Liver (tissue), 3 donors: ENCODE measurements around the gene MEF2D.

Source experiments
- ATF3 ChIP-seq: IDR thresholded peaks from 2 replicates; pipeline ENCODE4 v1.6.1; 2016; ENCODE audit warnings: antibody characterized with exemption
- EGR1 ChIP-seq, 2 donors: IDR thresholded peaks; 2 replicates each; pipeline ENCODE4 v1.6.1; 2016 to 2018; ENCODE audit warnings: antibody characterized with exemption in 2 of 2, low read depth in 2 of 2
- FOXA1 ChIP-seq: IDR thresholded peaks from 2 replicates; pipeline ENCODE4 v1.6.1; 2016; ENCODE audit warnings: antibody characterized with exemption
- GABPA ChIP-seq, 2 donors: IDR thresholded peaks in 1 of 2; conservative IDR thresholded peaks in 1 of 2; 2 replicates each; pipeline ENCODE4 v1.6.1; 2016; ENCODE audit warnings: antibody characterized with exemption in 2 of 2, mild to moderate bottlenecking in 1 of 2, moderate library complexity in 1 of 2
- JUND ChIP-seq, 2 donors: IDR thresholded peaks; 2 replicates each; pipeline ENCODE4 v1.6.1; 2016; ENCODE audit warnings: antibody characterized with exemption in 2 of 2
- RAD21 ChIP-seq, 2 donors: IDR thresholded peaks; 2 replicates each; pipeline ENCODE4 v1.6.1; 2016; ENCODE audit warnings: antibody characterized with exemption in 2 of 2, mild to moderate bottlenecking in 2 of 2
- RXRA ChIP-seq, 2 donors: IDR thresholded peaks; 2 replicates each; pipeline ENCODE4 v1.6.1; 2017 to 2018; ENCODE audit warnings: antibody characterized with exemption in 2 of 2, mild to moderate bottlenecking in 1 of 2
- SP1 ChIP-seq: IDR thresholded peaks from 2 replicates; pipeline ENCODE4 v1.6.1; 2018; ENCODE audit warnings: antibody characterized with exemption, mild to moderate bottlenecking
- TAF1 ChIP-seq: conservative IDR thresholded peaks from 2 replicates; pipeline ENCODE4 v1.6.1; 2016; ENCODE audit warnings: antibody characterized with exemption, mild to moderate bottlenecking
- YY1 ChIP-seq: IDR thresholded peaks from 2 replicates; pipeline ENCODE4 v1.6.1; 2016; ENCODE audit warnings: antibody characterized with exemption, mild to moderate bottlenecking
- TF ChIP-seq, protein P1 (sequence below): fragments of 150-350 bp; IDR thresholded peaks from 2 replicates; pipeline ENCODE4 v1.5.1; 2017; ENCODE audit warnings: improper control_type of control experiment, low read depth, low read length; ENCODE audit not compliant: missing input control
- TF ChIP-seq, protein P2 (sequence below): IDR thresholded peaks from 2 replicates; pipeline ENCODE4 v1.6.1; 2016; ENCODE audit warnings: antibody characterized with exemption, mild to moderate bottlenecking
- TF ChIP-seq, protein P3 (sequence below): IDR thresholded peaks from 2 replicates; pipeline ENCODE4 v1.6.1; 2016; ENCODE audit warnings: antibody characterized with exemption
- donor health status: healthy.
- donor health status: healthy.

DNA sequence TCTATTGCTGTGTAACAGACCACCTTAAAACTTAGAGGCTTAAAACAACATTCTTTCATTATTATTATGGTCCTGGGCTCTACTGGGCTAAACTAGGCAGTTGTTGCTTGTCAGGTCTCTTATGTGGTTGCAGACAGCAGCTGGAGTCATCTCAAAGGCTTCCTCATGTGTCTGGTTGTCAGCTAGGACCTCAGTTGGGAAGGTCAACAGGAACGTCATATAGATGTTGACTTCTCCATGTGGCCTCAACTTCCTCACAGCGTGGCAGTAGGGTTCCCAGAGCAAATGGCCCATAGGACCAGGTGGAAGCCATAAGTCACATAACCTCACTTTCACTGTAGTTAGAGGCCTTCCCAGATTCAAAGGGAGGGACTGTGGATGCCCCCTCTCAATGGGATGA is 15.4 kb upstream of the MEF2D start:
- TF ChIP-seq, protein P1, sequence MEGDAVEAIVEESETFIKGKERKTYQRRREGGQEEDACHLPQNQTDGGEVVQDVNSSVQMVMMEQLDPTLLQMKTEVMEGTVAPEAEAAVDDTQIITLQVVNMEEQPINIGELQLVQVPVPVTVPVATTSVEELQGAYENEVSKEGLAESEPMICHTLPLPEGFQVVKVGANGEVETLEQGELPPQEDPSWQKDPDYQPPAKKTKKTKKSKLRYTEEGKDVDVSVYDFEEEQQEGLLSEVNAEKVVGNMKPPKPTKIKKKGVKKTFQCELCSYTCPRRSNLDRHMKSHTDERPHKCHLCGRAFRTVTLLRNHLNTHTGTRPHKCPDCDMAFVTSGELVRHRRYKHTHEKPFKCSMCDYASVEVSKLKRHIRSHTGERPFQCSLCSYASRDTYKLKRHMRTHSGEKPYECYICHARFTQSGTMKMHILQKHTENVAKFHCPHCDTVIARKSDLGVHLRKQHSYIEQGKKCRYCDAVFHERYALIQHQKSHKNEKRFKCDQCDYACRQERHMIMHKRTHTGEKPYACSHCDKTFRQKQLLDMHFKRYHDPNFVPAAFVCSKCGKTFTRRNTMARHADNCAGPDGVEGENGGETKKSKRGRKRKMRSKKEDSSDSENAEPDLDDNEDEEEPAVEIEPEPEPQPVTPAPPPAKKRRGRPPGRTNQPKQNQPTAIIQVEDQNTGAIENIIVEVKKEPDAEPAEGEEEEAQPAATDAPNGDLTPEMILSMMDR = no peak
- TF ChIP-seq SP1 (no peak), YY1 (no peak), RXRA (IDR thresholded peaks at IDR 0.05) (no peak), JUND (IDR thresholded peaks at IDR 0.05) (no peak), GABPA (IDR thresholded peaks at IDR 0.05 in 1 of 2, conservative IDR thresholded peaks at IDR 0.05 in 1 of 2) (no peak), TAF1 (no peak), RAD21 (IDR thresholded peaks at IDR 0.05) (no peak), FOXA1 (no peak), EGR1 (IDR thresholded peaks at IDR 0.05; ENCODE audit: low read depth in 2 of 2) (no peak), ATF3 (no peak)
- TF ChIP-seq, protein P2, sequence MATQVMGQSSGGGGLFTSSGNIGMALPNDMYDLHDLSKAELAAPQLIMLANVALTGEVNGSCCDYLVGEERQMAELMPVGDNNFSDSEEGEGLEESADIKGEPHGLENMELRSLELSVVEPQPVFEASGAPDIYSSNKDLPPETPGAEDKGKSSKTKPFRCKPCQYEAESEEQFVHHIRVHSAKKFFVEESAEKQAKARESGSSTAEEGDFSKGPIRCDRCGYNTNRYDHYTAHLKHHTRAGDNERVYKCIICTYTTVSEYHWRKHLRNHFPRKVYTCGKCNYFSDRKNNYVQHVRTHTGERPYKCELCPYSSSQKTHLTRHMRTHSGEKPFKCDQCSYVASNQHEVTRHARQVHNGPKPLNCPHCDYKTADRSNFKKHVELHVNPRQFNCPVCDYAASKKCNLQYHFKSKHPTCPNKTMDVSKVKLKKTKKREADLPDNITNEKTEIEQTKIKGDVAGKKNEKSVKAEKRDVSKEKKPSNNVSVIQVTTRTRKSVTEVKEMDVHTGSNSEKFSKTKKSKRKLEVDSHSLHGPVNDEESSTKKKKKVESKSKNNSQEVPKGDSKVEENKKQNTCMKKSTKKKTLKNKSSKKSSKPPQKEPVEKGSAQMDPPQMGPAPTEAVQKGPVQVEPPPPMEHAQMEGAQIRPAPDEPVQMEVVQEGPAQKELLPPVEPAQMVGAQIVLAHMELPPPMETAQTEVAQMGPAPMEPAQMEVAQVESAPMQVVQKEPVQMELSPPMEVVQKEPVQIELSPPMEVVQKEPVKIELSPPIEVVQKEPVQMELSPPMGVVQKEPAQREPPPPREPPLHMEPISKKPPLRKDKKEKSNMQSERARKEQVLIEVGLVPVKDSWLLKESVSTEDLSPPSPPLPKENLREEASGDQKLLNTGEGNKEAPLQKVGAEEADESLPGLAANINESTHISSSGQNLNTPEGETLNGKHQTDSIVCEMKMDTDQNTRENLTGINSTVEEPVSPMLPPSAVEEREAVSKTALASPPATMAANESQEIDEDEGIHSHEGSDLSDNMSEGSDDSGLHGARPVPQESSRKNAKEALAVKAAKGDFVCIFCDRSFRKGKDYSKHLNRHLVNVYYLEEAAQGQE = no peak
- TF ChIP-seq, protein P3, sequence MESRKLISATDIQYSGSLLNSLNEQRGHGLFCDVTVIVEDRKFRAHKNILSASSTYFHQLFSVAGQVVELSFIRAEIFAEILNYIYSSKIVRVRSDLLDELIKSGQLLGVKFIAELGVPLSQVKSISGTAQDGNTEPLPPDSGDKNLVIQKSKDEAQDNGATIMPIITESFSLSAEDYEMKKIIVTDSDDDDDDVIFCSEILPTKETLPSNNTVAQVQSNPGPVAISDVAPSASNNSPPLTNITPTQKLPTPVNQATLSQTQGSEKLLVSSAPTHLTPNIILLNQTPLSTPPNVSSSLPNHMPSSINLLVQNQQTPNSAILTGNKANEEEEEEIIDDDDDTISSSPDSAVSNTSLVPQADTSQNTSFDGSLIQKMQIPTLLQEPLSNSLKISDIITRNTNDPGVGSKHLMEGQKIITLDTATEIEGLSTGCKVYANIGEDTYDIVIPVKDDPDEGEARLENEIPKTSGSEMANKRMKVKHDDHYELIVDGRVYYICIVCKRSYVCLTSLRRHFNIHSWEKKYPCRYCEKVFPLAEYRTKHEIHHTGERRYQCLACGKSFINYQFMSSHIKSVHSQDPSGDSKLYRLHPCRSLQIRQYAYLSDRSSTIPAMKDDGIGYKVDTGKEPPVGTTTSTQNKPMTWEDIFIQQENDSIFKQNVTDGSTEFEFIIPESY = no peak
